Neural progenitor cell (in vitro differentiated cells): ENCODE measurements around the gene TSTD1. TPM values are rescaled to one million over a fixed set of nuclear protein-coding genes. Genes with fewer than 3 reads are reported as not detected.
"Not testable (repeated sequence)": the region's sequence is repeated elsewhere in the genome, so short reads cannot be mapped to it uniquely, and the experiment has no call there.

ENCODE experiments used
- DNase-seq: peaks from one replicate; pipeline ENCODE4 v3.0.0-alpha.2; 2016; ENCODE audit warnings: low spot score
- H2AFZ ChIP-seq: fragments of 200-600 bp; sonication (generic); replicated peaks from 2 replicates; pipeline ENCODE4 v1.6.1; 2016; ENCODE audit warnings: antibody characterized with exemption
- H3F3A ChIP-seq: fragments of 200-600 bp; sonication (generic); 2 replicates; pipeline ENCODE4 v1.6.1; 2016; ENCODE audit warnings: antibody characterized with exemption, low read depth
- H3K27ac ChIP-seq: fragments of 200-600 bp; sonication (generic); 2 replicates; pipeline ENCODE4 v1.5.1; 2016; ENCODE audit warnings: mild to moderate bottlenecking
- H3K27me3 ChIP-seq: fragments of 200-600 bp; sonication (generic); 2 replicates; pipeline ENCODE4 v1.6.1; 2016; ENCODE audit warnings: mild to moderate bottlenecking, moderate library complexity
- H3K36me3 ChIP-seq: fragments of 200-600 bp; sonication (generic); 2 replicates; pipeline ENCODE4 v1.5.1; 2016
- H3K4me1 ChIP-seq: fragments of 200-600 bp; sonication (generic); 2 replicates; pipeline ENCODE4 v1.6.1; 2016; ENCODE audit warnings: mixed run types
- H3K4me2 ChIP-seq: fragments of 200-600 bp; sonication (generic); 2 replicates; pipeline ENCODE4 v1.6.1; 2016
- H3K4me3 ChIP-seq: fragments of 200-600 bp; sonication (generic); 2 replicates; pipeline ENCODE4 v1.5.1; 2016
- H3K79me2 ChIP-seq: fragments of 200-600 bp; sonication (generic); 2 replicates; pipeline ENCODE4 v1.6.1; 2016; ENCODE audit warnings: low read depth
- H3K9ac ChIP-seq: fragments of 200-600 bp; sonication (generic); 2 replicates; pipeline ENCODE4 v1.6.1; 2016
- H3K9me3 ChIP-seq: fragments of 200-600 bp; sonication (generic); 2 replicates; pipeline ENCODE4 v1.5.1; 2016; ENCODE audit warnings: low read depth
- H4K20me1 ChIP-seq: fragments of 200-600 bp; sonication (generic); 2 replicates; pipeline ENCODE4 v1.6.1; 2016; ENCODE audit warnings: low read depth
- H3K27ac Mint-ChIP-seq: 3 replicates; pipeline ENCODE4 v1.8.0; 2021; ENCODE audit warnings: mixed read lengths
- H3K27me3 Mint-ChIP-seq: 2 replicates; pipeline ENCODE4 v1.8.0; 2022; ENCODE audit warnings: low read depth, mild to moderate bottlenecking, inconsistent platforms, moderate library complexity, mixed read lengths; ENCODE audit not compliant: insufficient read depth
- H3K36me3 Mint-ChIP-seq: 3 replicates; pipeline ENCODE4 v1.8.0; 2021; ENCODE audit warnings: mixed read lengths
- H3K4me1 Mint-ChIP-seq: 3 replicates; pipeline ENCODE4 v1.8.0; 2021; ENCODE audit warnings: mixed read lengths
- H3K4me3 Mint-ChIP-seq: 3 replicates; pipeline ENCODE4 v1.8.0; 2021; ENCODE audit warnings: mild to moderate bottlenecking, moderate library complexity, mixed read lengths
- H3K9me3 Mint-ChIP-seq: 3 replicates; pipeline ENCODE4 v1.8.0; 2020; ENCODE audit warnings: mixed read lengths
- EZH2 ChIP-seq: fragments of 200-600 bp; sonication (generic); IDR thresholded peaks from 2 replicates; pipeline ENCODE4 v1.6.1; 2017; ENCODE audit warnings: antibody characterized with exemption, mild to moderate bottlenecking, moderate library complexity
- EZH2phosphoT487 ChIP-seq: fragments of 200-600 bp; sonication (generic); IDR thresholded peaks from 2 replicates; pipeline ENCODE4 v1.6.1; 2017; ENCODE audit warnings: antibody characterized with exemption
- total RNA-seq: library from RNA; depleted of rRNA; stranded (reverse); fragments of >200 nt; gene quantifications from 2 replicates; pipeline ENCODE4 v1.2.3, GENCODE V29; 2015; ENCODE audit warnings: low replicate concordance
- TF ChIP-seq, protein P1 (sequence below): fragments of 200-600 bp; sonication (generic); IDR thresholded peaks from 2 replicates; pipeline ENCODE4 v1.5.1; 2017; ENCODE audit warnings: antibody characterized with exemption, mild to moderate bottlenecking

TSTD1 gene
- total RNA-seq, 1 donor from 2014 or later: 29.9 TPM

GRCh38 chr1:161068306-161069234 lies 29.8 kb upstream of the TSTD1 start:
- no peak overlapping the region for H2AFZ ChIP-seq
- H3K27ac Mint-ChIP-seq: peak overlapping the region; percentile 72

GRCh38 chr1:161066694-161067093 lies 27.9 kb upstream of the TSTD1 start:
- H3K27ac ChIP-seq: no peak overlapping the region
- Mint-ChIP-seq H3K4me1 (no peaks in the 10 kb centered on the region), H3K9me3 (no peaks in the 10 kb centered on the region), H3K27me3 (peaks cover 4% of the 10 kb centered on the region), H3K27ac (no peak overlapping the region), H3K36me3 (no peaks in the 10 kb centered on the region), H3K4me3 (no peak overlapping the region)
- no peaks in the 10 kb centered on the region for H3K9me3 ChIP-seq
- H3K4me3 ChIP-seq: no peak overlapping the region
- H4K20me1 ChIP-seq: no peaks in the 10 kb centered on the region
- no peak for DNase-seq
- TF ChIP-seq, protein P1, sequence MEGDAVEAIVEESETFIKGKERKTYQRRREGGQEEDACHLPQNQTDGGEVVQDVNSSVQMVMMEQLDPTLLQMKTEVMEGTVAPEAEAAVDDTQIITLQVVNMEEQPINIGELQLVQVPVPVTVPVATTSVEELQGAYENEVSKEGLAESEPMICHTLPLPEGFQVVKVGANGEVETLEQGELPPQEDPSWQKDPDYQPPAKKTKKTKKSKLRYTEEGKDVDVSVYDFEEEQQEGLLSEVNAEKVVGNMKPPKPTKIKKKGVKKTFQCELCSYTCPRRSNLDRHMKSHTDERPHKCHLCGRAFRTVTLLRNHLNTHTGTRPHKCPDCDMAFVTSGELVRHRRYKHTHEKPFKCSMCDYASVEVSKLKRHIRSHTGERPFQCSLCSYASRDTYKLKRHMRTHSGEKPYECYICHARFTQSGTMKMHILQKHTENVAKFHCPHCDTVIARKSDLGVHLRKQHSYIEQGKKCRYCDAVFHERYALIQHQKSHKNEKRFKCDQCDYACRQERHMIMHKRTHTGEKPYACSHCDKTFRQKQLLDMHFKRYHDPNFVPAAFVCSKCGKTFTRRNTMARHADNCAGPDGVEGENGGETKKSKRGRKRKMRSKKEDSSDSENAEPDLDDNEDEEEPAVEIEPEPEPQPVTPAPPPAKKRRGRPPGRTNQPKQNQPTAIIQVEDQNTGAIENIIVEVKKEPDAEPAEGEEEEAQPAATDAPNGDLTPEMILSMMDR: no peak
- TF ChIP-seq EZH2: no peak
- no peak for TF ChIP-seq EZH2phosphoT487
- no peaks in the 10 kb centered on the region for H3K36me3 ChIP-seq
- H3K9ac ChIP-seq: no peak overlapping the region
- H3K79me2 ChIP-seq: no peaks in the 10 kb centered on the region
- H3K27me3 ChIP-seq: peaks cover 10% of the 10 kb centered on the region
- no peak overlapping the region for H2AFZ ChIP-seq
- H3K4me2 ChIP-seq: no peak overlapping the region
- no peaks in the 10 kb centered on the region for H3F3A ChIP-seq
- H3K4me1 ChIP-seq: no peaks in the 10 kb centered on the region

More at GRCh38 chr1:161068306-161069234, 29.8 kb upstream of the TSTD1 start:
- Histone ChIP-seq H3K4me1 (no peaks in the 10 kb centered on the region), H3K36me3 (no peaks in the 10 kb centered on the region), H3K27ac (no peak overlapping the region), H3F3A (no peaks in the 10 kb centered on the region), H3K9me3 (no peaks in the 10 kb centered on the region), H4K20me1 (no peaks in the 10 kb centered on the region), H3K4me2 (no peak overlapping the region), H3K27me3 (peaks cover 8% of the 10 kb centered on the region), H3K79me2 (no peaks in the 10 kb centered on the region), H3K9ac (no peak overlapping the region), H3K4me3 (no peak overlapping the region)
- DNase-seq: no peak
- H3K4me1 Mint-ChIP-seq: peaks cover 15% of the 10 kb centered on the region
- no peak for TF ChIP-seq EZH2phosphoT487
- TF ChIP-seq, protein P1: no peak
- no peak for TF ChIP-seq EZH2
- no peaks in the 10 kb centered on the region for H3K9me3 Mint-ChIP-seq
- H3K27me3 Mint-ChIP-seq: no peaks in the 10 kb centered on the region
- H3K4me3 Mint-ChIP-seq: no peak overlapping the region
- no peaks in the 10 kb centered on the region for H3K36me3 Mint-ChIP-seq

DNA sequence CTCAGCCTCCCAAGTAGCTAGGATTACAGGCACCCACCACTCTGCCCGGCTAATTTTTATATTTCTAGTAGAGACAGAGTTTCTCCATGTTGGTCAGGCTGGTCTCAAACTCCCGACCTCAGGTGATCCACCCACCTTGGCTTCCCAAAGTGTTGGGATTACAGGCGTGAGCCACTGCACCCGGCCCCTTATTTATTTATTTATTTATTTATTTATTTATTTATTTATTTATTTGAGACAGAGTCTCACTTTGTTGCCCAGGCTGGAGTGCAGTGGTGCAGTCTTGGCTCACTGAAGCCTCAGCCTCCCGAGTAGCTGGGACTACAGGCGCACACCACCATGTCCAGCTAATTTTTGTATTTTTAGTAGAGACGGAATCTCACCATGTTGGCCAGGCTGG lies 26.9 kb upstream of the TSTD1 start:
- not testable (repeated sequence) for H3K36me3 Mint-ChIP-seq, H3K4me1 Mint-ChIP-seq, H3K79me2 ChIP-seq, H3K27ac Mint-ChIP-seq, H3K27me3 Mint-ChIP-seq, H3K4me3 ChIP-seq, H3K4me3 Mint-ChIP-seq, H3K9me3 ChIP-seq, H3K4me1 ChIP-seq, H2AFZ ChIP-seq, H3K36me3 ChIP-seq, H3K9ac ChIP-seq, H3K9me3 Mint-ChIP-seq, H3K4me2 ChIP-seq, H4K20me1 ChIP-seq, H3F3A ChIP-seq, DNase-seq, H3K27ac ChIP-seq
- peaks cover 10% of the 10 kb centered on the region for H3K27me3 ChIP-seq

- not testable (repeated sequence) for H3K36me3 Mint-ChIP-seq, H3K4me1 ChIP-seq, H3K27ac Mint-ChIP-seq, H4K20me1 ChIP-seq, H3K4me1 Mint-ChIP-seq, H3K9me3 Mint-ChIP-seq, H2AFZ ChIP-seq, H3K4me3 ChIP-seq, H3K27me3 Mint-ChIP-seq, H3K4me3 Mint-ChIP-seq, H3F3A ChIP-seq, H3K9ac ChIP-seq, H3K79me2 ChIP-seq, DNase-seq, H3K36me3 ChIP-seq, H3K9me3 ChIP-seq, H3K4me2 ChIP-seq, H3K27ac ChIP-seq
- H3K27me3 ChIP-seq: peaks cover 10% of the 10 kb centered on the region
These were observed 25.2 kb upstream of the TSTD1 start for GRCh38 chr1:161063936-161064335.
